ENCODE measurements around the gene FBXW7.

Gene FBXW7

DNA sequence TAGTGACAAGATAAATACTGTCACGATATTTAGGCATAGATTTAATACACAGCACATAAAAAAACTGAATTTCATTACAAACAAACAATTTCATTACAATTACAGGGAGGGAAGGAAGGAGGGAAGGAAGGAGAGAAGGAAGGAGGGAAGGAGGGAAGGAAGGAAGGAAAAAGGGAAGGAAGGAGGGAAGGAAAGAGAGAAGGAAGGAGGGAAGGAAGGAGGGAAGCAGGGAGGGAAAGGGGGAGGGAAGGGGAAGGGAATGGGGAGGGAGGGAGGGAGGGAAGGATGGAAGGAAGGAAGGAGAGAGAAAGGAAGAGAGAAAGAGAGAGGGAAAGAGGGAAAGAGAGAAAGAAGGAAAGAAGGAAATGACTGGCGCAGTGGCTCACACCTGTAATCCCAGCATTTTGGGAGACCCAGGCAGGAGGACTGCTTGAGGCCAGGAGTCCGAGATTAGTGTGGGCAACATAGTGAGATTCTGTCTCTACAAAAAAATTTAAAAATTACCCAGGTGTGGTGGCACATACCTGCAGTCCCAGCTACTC lies 64.6 kb downstream of the FBXW7 start:
- no peak for DNase-seq (ENCODE audit: low spot score)

- DNase-seq (ENCODE audit: low spot score): no peak
Measured at GRCh38 chr4:152468408-152468807, 67.5 kb downstream of the FBXW7 start.

DNA sequence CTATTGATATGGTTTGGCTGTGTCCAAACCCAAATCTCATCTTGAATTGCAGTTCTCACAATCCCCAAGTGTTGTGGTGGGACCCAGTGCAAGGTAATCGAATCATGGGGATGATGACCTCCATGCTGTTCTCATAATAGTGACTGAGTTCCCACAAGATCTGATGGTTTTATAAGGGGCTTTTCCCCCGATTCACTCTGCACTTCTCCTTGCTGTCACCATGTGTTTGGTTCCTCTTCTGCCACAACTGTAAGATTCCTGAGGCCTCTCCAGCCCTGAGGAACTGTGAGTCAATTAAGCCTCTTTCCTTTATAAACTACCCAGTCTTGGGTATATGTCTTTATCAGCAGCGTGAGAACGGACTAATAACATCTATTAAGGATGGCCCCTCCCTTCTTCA lies 68.8 kb downstream of the FBXW7 start:
- DNase-seq (ENCODE audit: low spot score): no peak

DNA sequence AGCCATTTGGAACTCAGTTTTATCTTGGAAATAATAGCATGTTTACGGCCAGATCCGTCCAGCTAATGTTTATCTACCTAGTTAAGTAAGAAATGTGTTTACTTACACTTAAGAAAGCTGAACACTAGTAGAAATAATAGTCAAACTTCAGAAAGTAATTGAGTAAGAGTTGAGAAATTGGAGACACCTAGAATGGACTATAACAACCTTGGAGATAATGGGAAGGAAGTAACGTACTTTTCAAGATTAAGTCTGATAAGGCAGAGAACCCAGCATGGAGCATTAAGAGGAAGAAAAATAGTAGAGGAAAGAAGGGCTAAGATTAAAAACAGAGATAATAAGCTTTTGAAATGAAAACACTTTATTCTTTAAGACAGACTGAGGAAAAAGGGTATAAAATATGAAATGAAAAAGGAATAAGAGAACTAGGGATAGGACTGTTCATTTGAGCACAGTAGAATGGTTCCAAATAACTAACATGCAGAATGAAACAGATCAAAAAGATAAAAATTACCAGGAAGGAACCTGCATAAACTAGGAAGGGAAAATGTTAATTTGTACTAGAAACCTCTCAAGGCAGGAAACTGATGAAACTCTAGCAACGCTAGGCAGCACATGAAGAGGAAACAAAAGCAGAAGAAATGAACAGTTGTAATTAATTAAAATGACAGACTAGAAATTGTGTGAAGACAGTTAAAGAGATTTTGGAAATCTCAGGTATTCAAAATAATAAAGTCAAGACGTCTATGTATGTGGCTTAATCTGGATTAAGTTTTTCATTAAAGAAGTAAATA lies 71.7 kb downstream of the FBXW7 start:
- no peak for DNase-seq (ENCODE audit: low spot score)

GRCh38 chr4:152463562-152463961 lies 72.3 kb downstream of the FBXW7 start:
- DNase-seq (ENCODE audit: low spot score): no peak

DNA sequence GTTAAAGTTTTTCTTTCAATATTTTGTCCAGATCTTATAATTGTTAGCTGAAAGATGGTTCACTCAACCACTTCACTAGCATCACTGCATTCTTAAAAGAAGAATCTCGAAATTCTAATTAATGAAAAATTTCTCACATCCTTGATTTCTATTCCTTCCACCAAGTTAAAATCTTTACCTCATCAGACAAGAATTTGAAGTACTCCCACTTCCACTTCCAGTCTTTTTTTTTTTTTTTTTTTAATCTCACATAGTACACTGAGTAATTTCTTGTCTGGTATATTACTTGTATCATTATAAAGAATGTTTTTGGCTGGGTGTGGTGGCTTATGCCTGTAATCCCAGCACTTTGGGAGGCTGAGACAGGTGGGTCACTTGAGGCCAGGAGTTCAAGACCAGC lies 73.2 kb downstream of the FBXW7 start:
- DNase-seq (ENCODE audit: low spot score): no peak

GRCh38 chr4:152462047-152462446 lies 73.8 kb downstream of the FBXW7 start:
- DNase-seq (ENCODE audit: low spot score): no peak

DNA sequence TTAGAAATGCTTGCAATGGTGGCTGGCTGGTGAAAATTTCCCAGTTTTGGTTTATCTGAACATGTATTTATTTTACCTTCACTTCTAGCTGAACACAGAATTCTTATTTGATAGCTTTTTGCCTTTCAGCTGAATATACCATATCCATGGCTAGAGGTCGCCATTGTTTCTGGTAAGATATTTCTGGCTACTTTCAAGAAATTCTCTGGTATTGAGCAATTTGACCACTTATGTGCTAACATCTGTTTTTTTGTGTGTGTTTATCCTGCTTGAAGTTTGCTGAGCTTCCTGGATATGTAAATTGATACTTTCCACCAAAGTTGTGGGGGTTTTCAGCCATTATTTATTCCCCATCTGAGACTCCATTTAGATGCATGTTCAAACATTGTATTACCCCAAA lies 75.4 kb downstream of the FBXW7 start:
- DNase-seq (ENCODE audit: low spot score): no peak

GRCh38 chr4:152459326-152459725 lies 76.6 kb downstream of the FBXW7 start:
- no peak for DNase-seq (ENCODE audit: low spot score)

DNA sequence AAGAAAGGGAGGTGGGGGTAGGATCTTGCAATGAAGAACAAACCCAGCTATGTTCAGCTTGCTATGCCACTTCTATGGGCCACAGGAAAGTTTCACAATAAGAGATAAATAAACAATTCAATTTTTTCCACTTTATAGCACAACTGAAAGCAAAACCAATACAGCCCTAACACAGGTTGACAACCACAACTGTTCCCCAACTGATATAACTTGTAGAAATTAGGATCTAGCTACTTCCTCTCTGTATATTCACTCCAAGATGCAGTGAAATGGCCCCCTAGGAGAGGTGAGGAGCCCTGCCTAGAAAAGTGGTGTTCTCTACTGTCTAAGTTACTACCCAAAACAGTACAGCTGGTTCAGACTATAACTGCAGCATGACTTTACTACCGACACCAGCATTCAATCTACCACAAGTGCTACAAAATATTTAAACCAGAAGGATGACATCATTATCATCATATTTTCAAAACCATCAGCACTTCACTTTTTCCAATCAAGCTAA lies 77.0 kb downstream of the FBXW7 start:
- no peak for DNase-seq (ENCODE audit: low spot score)

DNA sequence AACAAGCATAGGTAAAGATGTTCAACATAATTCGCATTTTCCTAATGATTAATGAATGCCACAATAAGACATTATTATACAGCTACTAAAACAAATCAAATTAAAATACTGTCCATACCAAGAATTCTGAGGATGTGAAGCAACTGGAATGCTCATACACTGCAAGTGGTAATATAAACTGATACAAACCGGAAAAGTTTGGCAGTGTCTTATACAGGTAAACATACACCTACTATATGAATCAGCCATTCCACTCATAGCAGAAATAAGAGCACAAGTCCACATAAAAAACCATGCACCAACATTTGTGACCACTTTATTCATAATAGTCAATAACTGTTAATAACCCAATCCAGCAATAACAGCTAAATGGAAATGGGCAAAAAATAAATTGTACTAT lies 79.3 kb downstream of the FBXW7 start:
- no peak for DNase-seq (ENCODE audit: low spot score)

GRCh38 chr4:152455311-152455710 lies 80.6 kb downstream of the FBXW7 start:
- no peak for DNase-seq (ENCODE audit: low spot score)

DNA sequence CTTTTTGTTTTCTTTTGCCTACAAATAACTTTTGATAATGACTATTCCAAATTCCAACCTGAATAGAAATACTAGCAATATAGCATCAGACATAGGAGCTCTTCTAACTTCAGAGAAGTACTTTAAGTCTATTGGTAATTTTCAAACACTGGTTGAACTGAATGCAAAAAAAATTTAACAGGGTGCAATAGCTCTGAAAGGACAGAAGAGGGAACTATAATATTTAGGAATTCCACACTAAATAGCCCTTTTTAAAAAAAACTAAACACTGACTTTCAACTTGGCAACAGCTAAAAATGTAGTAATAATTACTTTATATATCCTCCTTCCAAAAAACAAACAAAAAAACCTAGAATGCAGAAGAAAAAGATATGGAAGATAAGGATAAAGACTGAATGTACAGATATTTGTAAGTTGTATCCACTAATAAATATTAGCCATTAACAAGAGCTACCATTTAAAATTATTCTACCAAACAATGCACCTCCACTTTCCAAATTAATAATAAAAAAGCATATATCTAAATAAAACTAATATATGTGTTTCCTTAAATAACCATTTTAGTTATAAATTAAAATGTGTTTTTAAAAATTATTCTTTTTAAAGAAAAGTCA lies 81.4 kb downstream of the FBXW7 start:
- peak; percentile 24 for DNase-seq (ENCODE audit: low spot score)

DNA sequence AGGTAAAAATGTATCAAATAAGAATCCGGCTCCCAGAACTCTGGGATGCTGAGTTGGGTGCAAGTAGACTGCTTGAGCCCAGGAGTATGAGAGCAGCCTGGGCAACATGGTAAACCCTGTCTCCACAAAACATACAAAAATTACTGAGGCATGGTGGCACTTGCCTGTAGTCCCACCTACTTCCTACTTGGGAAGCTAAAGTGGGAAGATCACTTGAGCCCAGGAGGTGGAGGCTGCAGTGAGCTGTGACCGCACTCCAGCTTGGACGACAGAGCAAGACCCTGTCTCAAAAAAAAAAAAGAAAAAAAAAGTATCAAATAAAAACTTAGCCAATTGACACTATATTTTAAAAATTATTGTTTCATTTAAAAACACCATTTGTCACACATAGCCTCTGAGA lies 84.4 kb downstream of the FBXW7 start:
- no peak for DNase-seq (ENCODE audit: low spot score)

GRCh38 chr4:152448854-152449253 lies 87.0 kb downstream of the FBXW7 start:
- DNase-seq (ENCODE audit: low spot score): no peak

- no peak for DNase-seq (ENCODE audit: low spot score)
Measured at GRCh38 chr4:152448038-152448707, 87.7 kb downstream of the FBXW7 start.

DNA sequence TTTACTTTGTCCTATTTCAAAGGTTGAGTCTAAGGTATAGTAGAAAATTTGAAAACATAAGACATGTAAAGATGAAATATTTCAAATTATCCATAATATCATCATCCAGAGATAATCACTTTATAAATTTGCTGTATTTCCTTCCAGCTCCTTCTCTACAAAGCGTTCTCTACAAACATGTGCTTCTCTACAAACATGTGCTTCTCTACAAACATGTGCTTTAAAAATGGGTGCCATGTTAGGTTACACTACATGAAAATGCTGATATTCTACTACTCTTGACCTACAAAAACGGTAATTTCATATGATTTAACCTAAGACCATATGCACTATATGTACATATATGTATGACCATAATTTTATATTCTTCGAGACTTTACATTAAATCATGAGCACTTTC lies 92.0 kb downstream of the FBXW7 start:
- DNase-seq (ENCODE audit: low spot score): no peak

- DNase-seq (ENCODE audit: low spot score): no peak
Measured at GRCh38 chr4:152437561-152437960, 98.3 kb downstream of the FBXW7 start.

DNA sequence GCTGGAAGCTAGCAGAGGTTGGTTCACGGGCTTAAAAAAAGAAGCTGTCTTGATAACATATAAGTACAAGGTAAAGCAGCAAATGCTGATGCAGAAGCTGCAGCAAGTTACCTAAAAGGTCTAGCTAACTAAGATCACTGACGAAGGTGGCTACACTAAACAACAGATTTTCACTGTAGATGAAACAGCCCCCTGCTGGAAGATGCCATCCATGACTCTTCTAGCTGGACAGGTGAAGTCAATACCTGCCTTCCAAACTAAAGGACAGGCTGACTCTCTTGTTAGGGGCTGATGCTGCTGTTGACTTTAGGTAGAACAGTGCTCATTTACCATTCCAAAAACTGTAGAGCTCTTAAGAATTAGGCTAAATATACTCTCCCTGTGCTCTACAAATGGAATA lies 99.5 kb downstream of the FBXW7 start:
- DNase-seq (ENCODE audit: low spot score): no peak

DNA sequence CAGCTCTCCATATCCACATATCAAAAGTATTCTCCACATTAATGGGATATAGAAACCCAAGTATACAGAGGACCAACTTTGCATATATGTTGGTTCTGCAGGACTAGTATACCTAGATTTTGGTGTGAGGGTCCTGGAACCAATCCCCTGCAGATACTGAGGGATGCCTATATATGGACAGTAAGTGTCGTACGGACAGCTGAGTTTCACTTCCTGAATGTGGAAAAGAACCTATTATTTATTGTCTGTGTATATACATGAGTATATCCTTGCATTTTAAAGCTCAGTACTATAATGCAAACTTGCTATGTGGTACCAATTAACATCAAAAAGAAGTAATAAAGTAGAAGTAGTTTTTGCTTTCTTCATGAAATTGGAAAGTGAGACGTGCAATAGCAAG lies 101.9 kb downstream of the FBXW7 start:
- DNase-seq (ENCODE audit: low spot score): no peak

GRCh38 chr4:152431784-152432183 lies 104.1 kb downstream of the FBXW7 start:
- no peak for DNase-seq (ENCODE audit: low spot score)

DNA sequence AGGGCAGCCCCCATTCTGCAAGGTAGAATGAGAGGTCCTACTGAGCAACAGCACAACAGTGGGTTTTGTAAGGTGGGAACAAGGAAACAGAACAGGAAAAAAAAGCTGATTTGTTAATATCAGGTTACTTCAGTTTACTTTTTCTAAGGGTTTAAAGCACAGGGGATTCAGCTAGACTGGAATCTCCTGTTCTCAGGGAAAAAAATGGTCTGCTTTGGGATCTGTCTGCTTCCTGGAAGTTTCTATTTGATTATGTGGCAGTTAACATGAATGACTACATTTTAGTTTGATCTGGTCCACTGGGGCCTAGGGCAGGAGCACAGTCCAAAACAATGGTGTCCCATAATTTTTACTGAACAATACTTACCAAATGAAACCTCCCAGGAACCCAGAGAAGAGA lies 104.6 kb downstream of the FBXW7 start:
- DNase-seq (ENCODE audit: low spot score): no peak

DNA sequence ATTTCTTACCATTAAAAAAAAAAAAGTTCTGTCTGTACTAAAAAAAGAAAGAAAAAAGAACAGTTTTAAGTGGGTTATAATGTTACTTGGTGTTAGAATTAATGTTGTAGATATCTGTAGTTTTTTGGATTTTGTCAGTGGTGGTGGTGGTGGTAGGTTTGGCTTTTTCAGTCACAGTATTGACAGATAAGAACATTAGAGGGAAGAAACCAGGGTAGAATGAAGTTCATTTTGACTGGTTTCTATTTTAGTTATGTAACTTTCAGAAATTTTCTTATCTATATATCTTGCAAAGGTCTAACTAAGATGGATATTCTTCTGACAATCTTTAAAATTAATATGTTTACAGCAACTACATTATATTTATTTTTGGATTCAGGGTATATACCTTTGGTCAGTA lies 105.4 kb downstream of the FBXW7 start:
- DNase-seq (ENCODE audit: low spot score): no peak

All from hepatic stellate cell (primary cell).